OCI-LY1 (cell line): ENCODE data around the gene RCE1.

Experiments used
- EZH2 ChIP-seq: fragments of 200-600 bp; sonication (generic), shearing (Covaris generic); IDR thresholded peaks from 2 replicates; pipeline ENCODE4 v1.8.0; 2017; ENCODE audit warnings: borderline replicate concordance, mixed run types, mild to moderate bottlenecking, antibody characterized with exemption, low read length, moderate library complexity, mixed read lengths
- TF ChIP-seq, protein P1 (sequence below): fragments of 200-600 bp; sonication (generic), shearing (Covaris generic); IDR thresholded peaks from 2 replicates; pipeline ENCODE4 v1.5.1; 2017; ENCODE audit warnings: mild to moderate bottlenecking, antibody characterized with exemption, low read length, moderate library complexity, mixed read lengths

DNA sequence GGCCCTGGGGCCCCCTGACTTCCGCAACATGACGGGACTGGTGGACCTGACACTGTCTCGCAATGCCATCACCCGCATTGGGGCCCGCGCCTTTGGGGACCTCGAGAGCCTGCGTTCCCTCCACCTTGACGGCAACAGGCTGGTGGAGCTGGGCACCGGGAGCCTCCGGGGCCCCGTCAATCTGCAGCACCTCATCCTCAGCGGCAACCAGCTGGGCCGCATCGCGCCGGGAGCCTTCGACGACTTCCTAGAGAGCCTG lies 14.6 kb downstream of the RCE1 start:
- TF ChIP-seq, protein P1, sequence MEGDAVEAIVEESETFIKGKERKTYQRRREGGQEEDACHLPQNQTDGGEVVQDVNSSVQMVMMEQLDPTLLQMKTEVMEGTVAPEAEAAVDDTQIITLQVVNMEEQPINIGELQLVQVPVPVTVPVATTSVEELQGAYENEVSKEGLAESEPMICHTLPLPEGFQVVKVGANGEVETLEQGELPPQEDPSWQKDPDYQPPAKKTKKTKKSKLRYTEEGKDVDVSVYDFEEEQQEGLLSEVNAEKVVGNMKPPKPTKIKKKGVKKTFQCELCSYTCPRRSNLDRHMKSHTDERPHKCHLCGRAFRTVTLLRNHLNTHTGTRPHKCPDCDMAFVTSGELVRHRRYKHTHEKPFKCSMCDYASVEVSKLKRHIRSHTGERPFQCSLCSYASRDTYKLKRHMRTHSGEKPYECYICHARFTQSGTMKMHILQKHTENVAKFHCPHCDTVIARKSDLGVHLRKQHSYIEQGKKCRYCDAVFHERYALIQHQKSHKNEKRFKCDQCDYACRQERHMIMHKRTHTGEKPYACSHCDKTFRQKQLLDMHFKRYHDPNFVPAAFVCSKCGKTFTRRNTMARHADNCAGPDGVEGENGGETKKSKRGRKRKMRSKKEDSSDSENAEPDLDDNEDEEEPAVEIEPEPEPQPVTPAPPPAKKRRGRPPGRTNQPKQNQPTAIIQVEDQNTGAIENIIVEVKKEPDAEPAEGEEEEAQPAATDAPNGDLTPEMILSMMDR: no peak
- no peak for TF ChIP-seq EZH2
